Suppressor macrophage treated with lipopolysaccharide for 4 hours (primary cell): ENCODE measurements around the gene CMIP.
A peak's percentile ranks its signal among the peaks of the same experiment; 100 is the strongest.

ENCODE experiments used
- DNase-seq: peaks from one replicate; pipeline ENCODE4 v3.0.0-alpha.2; 2020

Gene CMIP

DNA sequence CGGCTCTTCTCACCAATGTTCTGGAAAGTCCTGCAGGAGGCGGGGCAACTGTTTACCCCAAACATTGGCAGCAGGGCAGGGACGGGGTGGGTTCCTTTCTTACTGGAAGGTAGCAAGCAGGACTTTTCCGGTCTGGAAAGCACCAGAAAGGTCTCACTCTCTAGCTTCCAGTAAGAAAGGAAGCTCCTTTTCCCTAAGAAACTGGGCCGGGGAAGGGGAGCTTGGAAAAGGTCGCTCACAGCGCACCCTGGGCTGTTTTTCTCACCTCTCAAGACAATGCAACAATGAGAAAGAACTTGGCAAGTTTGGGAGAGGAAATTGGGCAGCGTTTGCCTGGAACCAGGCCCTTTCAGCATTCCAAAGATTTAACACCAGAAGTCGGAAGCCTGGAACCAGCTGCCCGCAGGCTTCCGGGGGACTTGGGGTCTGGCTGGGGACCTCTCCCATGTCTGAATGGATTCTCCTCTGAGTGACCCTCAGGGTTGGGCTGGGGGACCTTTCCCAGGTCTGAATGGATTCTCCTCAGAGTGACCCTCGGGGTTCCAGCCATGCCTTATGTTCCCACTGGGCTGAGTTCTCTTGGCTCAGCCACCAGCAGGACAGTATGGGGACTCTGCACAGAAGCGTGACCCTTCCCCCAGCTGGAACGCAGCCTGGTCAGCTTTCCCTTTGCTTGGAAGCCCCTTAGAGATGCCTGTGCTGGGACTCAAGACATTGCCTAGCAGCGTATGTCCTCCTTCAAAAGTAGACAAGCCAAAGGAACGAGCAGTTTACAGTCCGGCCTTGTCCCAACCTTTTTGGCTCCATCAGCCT, 167.9 kb downstream of the CMIP start:
- no peak for DNase-seq

GRCh38 chr16:81614171-81614570, 169.6 kb downstream of the CMIP start:
- no peak for DNase-seq

DNA sequence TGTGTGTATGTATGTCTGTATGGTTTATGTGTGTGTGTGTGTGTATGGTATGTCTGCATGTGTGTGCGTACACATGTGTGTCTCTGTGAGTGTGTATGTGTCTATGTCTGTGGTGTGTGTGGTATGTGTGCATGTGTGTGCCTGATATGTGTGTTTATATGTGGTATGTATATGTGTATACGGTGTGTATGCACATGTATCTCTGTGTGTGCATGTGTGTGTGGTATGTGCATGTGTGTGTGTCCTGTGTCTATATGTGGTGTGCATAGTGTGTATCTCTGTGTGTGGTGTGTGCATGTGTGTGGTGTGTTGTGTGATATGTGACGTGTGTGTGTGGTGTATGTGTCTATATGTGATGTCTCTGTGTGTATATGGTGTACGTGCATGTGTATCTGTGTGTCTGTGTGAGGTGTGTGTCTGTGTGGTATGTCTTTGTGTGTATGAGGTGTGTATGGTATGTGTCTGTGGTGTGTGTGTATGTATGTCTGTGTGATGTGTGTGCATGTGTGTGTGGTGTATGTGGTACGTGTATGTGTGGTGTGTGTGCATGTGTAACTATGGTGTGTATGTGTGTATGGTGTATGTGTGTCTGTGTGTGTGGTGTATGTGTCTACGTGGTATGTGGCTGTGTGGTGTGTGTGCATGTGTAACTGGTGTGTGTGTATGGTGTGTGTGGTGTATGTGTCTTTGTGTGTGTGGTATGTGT, 170.2 kb downstream of the CMIP start:
- DNase-seq = no peak

GRCh38 chr16:81615411-81615810, 170.8 kb downstream of the CMIP start:
- no peak for DNase-seq

DNA sequence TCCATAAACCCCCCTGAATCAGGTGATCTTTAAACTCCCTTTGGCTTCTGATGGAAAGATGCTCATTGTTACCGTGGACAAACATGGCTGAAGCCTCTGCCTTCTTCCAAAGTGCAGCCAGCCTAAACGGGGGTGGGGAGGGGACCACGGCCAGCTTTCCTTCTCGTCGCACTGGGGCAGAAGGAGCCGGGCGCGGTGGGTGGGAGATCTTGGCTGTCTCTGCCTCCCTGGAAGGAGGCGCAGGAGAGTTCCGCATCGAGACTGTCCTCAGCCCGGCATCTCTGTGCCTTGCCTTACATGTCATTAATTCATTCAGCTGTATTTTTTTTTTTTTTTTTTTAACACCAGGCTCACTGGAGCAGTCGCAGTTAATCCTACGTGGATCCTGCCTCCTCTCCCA, 171.2 kb downstream of the CMIP start:
- DNase-seq = no peak

DNA sequence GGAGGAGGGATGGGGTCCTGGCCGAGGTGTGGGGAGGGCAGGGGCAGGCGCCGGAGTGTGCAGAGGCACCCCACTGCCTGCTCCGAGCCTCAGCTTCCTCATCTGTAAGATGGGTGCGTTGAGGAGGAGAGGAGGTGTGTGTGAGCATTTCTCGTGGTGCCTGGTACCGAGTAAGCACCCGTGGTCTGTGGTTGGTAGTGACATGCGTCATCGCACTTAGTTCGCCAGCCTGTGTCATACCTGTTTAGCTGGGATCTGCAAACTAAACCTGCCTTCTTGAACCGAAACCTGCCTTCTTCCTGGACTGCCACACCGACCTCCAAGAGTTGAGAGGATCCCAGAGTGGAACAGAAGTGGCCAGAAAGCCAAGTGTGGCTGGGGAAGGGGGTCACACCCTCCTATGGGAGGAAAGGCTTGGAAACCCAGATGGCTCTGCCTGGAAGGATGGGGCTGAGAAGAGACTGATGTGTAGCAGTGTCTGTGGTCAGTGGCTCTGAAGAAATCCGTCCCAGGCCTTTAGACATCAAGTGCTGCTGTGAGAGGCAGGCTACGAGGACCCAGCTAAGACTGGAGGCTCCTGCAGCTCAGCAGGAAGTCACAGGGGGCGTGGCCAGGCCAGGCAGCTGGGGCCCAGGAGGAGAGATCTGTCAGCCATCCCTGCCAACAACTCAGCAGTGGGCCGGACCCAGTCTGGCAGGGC, 171.9 kb downstream of the CMIP start:
- no peak for DNase-seq

GRCh38 chr16:81617021-81617346, 172.4 kb downstream of the CMIP start:
- DNase-seq = no peak

DNA sequence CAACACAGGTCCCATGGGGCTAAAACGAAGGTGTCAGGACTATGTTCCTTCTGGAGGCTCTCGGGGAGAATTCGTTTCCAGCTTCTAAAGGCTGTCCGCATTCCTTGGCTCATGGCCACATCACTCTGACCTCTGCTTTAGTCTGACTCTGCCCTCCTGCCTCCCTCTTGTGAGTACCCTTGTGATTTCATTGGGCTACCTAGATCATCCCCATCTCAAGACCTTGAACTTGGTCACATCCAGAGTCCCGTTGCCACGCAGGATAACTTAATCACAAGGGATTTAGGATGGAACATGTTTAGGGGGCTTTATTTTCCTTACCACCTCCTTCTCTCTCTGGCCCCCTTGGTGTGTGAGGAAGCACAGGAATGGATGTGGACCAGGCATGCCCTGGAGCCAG, 173.6 kb downstream of the CMIP start:
- DNase-seq = no peak

- no peak for DNase-seq
Measured at GRCh38 chr16:81618661-81619060, 174.1 kb downstream of the CMIP start.

DNA sequence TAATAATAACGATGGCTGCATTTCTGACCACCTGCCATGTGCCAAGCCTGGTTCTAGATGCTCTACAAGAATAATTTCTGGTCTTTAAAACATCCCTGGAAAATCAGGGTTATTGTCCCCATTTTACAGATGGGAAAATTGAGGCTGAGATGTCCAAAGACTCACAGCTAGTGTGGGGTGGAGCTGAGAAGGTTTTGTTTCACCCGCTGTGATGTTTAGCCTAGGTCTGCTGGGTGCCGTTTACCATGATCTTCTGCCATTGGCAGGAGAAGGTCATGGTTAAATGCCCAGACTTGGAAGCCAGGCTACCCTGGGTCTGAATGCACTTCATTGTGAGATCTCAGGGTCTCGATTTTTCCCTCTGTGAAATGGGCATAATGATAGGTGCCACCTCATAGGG, 175.4 kb downstream of the CMIP start:
- DNase-seq = no peak

GRCh38 chr16:81620796-81621195, 176.2 kb downstream of the CMIP start:
- no peak for DNase-seq

- DNase-seq = no peak
Measured at GRCh38 chr16:81621496-81621895, 176.9 kb downstream of the CMIP start.

DNA sequence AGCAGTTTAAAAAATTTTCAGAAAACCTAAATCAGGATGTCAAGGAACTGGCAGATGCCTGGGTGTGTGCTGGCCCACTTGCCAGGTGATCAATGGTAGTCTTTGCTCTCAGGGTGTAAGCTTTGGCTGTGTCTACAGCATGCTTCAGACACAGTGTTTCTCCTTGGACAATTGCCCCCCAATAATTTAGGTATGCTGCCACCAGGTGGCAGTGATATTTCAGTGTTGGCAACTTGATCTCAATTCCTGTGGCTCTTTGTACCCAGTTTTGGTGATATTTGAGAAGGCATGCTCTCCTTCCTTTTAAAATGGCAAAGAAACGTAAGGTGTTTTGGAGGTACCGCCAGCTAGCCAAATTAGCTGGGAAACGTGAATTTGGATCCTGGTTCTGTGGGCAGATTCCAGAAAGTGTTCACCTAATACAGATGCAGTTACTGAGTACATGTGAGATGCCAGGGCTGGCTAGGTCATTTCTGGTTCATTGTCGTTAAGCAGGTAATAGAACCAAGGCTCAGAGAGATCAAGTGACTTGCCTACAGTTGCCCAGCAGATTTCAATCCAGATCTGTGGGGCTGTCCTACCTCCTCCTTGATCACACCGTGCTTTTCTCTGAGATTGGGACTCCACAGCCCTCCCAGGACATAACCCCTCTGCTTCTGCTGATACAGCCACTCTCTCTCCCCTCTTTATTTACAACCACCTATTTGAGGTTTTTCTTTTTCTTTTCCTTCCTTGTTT, 178.9 kb downstream of the CMIP start:
- DNase-seq = peak; percentile 75

DNA sequence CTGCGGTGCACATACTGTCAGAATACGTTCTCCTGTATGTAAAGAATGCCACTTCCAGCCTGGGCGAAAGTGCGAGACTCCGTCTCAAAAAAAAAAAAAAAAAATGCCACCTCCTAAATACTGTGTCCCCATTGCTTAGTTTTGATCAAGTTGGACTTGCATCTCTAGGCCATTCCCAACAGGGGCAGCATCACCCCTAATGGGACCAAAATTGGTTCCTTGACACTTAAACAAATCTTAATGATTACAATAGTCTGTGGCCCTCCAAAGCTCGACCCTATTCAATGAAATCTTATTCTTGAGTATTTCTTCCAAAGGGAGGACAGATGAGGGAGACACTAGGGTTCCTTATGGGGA, 179.8 kb downstream of the CMIP start:
- no peak for DNase-seq

DNA sequence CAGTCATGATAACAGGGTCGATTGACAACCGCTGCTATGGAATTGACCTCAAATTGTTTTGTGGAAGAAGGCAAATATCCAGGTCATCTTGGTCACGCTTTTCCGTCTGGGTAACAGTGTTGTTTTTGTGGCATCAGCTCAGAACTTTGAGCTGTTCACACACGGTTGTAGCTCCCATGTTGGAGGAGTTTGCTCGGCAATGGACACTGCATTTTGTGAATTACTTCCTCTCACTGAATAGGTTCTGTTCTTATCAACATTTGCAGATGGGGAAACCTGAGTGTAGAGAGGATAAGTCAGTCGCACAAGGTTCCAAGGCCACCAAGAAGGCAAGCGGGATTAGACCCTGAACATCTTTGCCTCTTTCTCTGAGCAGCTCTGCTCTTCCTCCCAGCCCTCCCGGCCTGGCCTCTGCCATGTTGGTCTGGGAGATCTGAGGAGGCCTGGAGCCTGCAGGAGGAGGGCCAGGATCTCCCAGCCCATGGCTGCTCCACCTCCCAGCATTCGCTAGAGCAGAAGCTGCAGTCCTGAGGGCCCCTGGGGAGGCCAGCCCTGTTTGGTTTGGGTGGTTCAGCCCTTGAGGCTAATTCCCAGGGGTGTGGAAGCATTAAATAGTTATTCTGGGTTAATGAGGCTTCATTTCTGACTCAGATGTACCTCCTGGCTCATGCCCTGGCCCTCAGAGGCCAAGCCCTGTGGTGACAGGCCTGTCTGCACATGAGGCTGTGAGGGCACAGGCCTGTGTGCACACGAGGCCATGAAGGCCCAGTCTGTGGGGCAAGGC, 180.3 kb downstream of the CMIP start:
- DNase-seq = no peak

- DNase-seq = peak; percentile 85
Measured at GRCh38 chr16:81625544-81626153, 181.0 kb downstream of the CMIP start.

DNA sequence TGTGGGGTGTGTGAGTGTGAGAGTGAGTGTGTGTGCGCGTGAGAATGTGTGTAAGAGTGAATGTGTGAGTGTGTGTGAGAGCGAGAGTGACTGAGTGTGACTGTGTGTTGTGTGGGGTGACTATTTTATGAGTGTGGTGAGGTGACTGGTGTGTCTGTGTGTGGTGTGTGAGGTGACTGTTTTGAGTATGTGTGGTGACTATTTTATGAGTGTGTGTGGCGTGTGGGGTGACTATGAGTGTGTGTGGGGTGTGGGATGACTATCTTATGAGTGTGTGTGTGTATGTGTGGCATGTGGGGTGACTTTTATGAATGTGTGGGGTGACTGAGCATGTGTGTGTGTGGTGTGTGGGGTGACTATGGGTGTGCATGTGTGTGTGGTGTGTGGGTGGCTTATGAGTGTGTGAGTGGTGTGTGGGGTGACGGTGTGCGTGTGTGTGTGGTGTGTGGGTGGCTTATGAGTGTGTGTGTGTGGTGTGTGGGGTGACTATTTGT, 181.6 kb downstream of the CMIP start:
- peak; percentile 25 for DNase-seq

- DNase-seq = no peak
Measured at GRCh38 chr16:81627024-81627423, 182.4 kb downstream of the CMIP start.

DNA sequence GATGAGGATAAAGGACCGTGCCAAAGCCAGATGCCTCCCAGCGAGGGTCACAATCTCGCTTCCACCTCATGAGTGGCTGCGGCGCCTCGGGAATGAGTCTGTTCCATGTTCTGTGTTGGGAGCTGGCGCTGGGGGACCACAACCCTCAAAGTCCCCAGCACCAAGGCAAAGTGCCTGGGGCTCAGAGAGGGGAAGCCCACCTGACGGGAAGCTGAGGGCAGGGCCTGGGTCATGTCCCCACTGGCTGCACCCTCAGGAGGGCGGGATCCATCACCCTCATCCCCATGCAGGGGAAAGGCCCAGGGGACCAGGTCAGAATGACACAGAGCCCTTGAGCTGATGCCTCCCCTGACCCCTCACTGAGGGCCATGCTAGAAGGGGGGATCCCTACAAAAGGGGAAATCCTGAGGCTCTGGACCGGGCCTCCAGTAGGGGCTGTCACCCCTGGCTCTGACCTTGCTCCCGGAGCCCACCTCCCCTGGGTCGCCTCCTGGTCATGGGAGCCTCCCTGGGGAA, 183.2 kb downstream of the CMIP start:
- DNase-seq = no peak

DNA sequence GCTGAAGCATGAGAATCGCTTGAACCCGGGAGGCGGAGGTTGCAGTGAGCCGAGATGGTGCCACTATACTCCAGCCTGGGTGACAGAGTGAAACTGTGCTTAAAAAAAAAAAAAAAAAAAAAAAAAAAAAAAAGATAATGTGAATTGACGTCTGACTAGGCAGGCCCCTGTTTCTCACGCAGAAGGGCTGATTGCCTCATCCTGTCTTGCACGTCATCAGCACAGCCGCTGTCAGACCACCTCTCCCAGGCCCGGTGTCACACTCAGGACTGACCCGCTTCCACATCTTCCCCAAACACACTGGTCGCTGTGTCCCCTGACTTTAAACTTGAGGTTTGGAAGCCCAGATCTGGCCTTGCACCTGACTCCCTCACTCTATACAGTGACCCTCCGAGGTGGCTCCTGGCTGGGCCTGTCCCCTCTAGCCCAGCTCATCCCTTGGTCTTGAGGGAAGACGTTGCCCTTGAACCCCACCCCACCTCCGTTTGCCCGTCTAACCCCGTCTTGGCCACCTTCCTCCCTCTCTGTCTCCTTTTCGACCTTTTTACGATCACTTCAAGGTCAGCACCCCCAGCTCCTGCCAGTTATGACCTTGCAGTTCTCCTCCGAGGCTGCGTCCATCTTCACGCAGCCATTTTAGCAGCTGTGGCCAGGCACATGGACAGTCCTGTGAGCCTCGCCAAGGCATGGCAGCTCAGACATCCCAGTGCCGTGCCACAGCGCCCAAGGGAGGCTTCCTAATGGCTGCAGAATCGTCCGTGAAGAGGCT, 184.6 kb downstream of the CMIP start:
- DNase-seq = peak; percentile 76
